ENCODE measurements around the gene FBLN5. TPM values are rescaled to one million over a fixed set of nuclear protein-coding genes. Genes with fewer than 3 reads are reported as not detected.
A peak's percentile ranks its signal among the peaks of the same experiment; 100 is the strongest.
"Not testable (repeated sequence)": the region's sequence is repeated elsewhere in the genome, so short reads cannot be mapped to it uniquely, and the experiment has no call there.

The FBLN5 gene
- total RNA-seq, 1 donor from 2014 or later, result 6.9 TPM

DNA sequence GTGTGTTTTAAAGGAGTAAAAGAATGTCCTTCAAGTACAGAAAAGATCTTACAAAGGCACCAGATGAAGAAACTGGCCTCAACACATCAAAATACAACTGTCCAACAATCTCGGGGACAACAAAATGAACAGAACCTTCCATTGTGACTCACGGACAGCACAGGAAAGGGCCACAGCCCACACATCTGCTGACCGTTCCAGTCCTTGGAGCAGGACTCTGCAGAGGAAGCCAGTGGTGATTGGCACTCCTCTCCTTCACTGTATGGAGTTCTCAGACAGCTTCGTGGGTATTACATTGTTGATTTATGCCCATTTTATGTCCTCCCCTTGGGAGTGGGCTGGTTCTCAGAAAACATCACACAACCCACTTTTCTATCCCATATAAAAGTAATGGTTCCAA lies 47.7 kb downstream of the FBLN5 start:
- TF ChIP-seq, protein P1, sequence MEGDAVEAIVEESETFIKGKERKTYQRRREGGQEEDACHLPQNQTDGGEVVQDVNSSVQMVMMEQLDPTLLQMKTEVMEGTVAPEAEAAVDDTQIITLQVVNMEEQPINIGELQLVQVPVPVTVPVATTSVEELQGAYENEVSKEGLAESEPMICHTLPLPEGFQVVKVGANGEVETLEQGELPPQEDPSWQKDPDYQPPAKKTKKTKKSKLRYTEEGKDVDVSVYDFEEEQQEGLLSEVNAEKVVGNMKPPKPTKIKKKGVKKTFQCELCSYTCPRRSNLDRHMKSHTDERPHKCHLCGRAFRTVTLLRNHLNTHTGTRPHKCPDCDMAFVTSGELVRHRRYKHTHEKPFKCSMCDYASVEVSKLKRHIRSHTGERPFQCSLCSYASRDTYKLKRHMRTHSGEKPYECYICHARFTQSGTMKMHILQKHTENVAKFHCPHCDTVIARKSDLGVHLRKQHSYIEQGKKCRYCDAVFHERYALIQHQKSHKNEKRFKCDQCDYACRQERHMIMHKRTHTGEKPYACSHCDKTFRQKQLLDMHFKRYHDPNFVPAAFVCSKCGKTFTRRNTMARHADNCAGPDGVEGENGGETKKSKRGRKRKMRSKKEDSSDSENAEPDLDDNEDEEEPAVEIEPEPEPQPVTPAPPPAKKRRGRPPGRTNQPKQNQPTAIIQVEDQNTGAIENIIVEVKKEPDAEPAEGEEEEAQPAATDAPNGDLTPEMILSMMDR (IDR thresholded peaks at IDR 0.05; ENCODE audit: unreplicated experiment), result no peak
- Mint-ChIP-seq H3K4me3 (ENCODE audit: low read depth) (no peak overlapping the region), H3K27ac (no peak overlapping the region), H3K9me3 (ENCODE audit: low read depth) (no peaks in the 10 kb centered on the region), H3K36me3 (ENCODE audit: insufficient read depth) (no peaks in the 10 kb centered on the region), H3K4me1 (ENCODE audit: low read depth) (peaks cover 25% of the 10 kb centered on the region), H3K27me3 (no peaks in the 10 kb centered on the region)
- DNase-seq (ENCODE audit: low spot score, unreplicated experiment), result no peak

DNA sequence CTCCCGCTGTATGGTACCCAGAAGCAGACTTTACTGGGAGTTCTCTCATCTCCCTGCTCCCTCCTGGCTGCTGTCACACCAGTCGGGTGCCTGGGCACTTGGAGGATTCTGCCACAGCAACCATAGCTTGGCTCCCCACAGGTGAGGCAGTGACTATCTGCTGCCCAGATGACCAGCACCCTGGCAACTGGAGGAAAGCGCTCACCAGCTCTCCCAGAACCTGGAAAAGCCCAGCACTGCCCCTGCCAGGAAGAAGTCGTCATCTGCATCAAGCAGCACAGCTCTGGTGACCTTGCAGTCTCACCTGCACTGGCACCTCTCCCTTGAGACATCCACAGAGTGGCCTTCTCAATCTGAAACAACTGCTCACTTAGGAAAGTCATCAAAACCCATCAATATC lies 48.3 kb downstream of the FBLN5 start:
- DNase-seq (ENCODE audit: low spot score, unreplicated experiment), result no peak
- no peak overlapping the region for H3K27ac Mint-ChIP-seq

DNA sequence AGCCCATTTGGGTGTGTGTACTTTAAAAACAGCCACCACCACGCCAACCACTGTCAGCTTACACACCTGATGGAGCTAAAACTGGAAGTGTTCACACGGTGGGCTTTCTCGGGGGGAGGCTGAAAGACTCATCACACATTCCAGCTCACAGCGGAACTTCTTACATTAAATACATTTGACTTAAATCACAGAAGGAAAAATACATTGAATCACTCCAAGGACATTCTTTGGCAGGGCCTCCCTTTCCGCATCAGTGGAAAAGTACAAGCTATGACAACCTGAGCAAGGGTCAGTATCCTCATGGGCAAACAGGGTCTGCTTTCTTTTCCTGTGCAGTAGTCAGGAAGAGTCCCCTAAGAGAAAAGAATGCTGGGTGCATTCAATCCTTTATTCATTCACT lies 49.1 kb downstream of the FBLN5 start:
- Mint-ChIP-seq H3K9me3 (ENCODE audit: low read depth) (no peaks in the 10 kb centered on the region), H3K4me3 (ENCODE audit: low read depth) (no peak overlapping the region), H3K4me1 (ENCODE audit: low read depth) (peaks cover 24% of the 10 kb centered on the region), H3K27me3 (peaks cover 2% of the 10 kb centered on the region), H3K36me3 (ENCODE audit: insufficient read depth) (no peaks in the 10 kb centered on the region), H3K27ac (peak overlapping the region; percentile 31)
- TF ChIP-seq, protein P1 (IDR thresholded peaks at IDR 0.05; ENCODE audit: unreplicated experiment), result no peak
- DNase-seq (ENCODE audit: low spot score, unreplicated experiment), result no peak

More for the DNA sequence above, 48.3 kb downstream of the FBLN5 start:
- TF ChIP-seq, protein P1 (IDR thresholded peaks at IDR 0.05; ENCODE audit: unreplicated experiment), result no peak
- H3K4me1 Mint-ChIP-seq (ENCODE audit: low read depth), result peaks cover 24% of the 10 kb centered on the region
- H3K36me3 Mint-ChIP-seq (ENCODE audit: insufficient read depth), result no peaks in the 10 kb centered on the region
- no peaks in the 10 kb centered on the region for H3K27me3 Mint-ChIP-seq
- no peak overlapping the region for H3K4me3 Mint-ChIP-seq (ENCODE audit: low read depth)
- H3K9me3 Mint-ChIP-seq (ENCODE audit: low read depth), result no peaks in the 10 kb centered on the region

DNA sequence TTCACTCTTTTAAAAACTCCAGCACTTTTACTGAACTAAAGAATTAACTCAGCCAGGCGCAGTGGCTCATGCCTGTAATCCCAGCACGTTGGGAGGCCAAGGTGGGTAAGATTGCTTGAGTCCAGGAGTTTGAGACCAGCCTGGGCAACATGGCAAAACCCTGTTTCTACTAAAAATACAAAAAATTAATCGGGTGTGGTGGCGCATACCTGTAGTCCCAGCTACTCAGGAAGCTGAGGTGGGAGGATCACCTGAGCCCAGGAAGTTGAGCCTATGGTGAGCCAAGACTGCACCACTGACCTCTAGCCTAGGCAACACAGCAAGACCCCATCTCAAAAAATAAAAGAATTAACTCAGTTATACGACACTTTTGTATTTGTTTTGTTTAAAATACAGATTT lies 49.8 kb downstream of the FBLN5 start:
- Mint-ChIP-seq H3K27ac (peak overlapping the region; percentile 90), H3K4me1 (ENCODE audit: low read depth) (peaks cover 24% of the 10 kb centered on the region)
- DNase-seq (ENCODE audit: low spot score, unreplicated experiment); H3K4me3 Mint-ChIP-seq (ENCODE audit: low read depth); H3K9me3 Mint-ChIP-seq (ENCODE audit: low read depth); H3K27me3 Mint-ChIP-seq; H3K36me3 Mint-ChIP-seq (ENCODE audit: insufficient read depth): not testable (repeated sequence)

DNA sequence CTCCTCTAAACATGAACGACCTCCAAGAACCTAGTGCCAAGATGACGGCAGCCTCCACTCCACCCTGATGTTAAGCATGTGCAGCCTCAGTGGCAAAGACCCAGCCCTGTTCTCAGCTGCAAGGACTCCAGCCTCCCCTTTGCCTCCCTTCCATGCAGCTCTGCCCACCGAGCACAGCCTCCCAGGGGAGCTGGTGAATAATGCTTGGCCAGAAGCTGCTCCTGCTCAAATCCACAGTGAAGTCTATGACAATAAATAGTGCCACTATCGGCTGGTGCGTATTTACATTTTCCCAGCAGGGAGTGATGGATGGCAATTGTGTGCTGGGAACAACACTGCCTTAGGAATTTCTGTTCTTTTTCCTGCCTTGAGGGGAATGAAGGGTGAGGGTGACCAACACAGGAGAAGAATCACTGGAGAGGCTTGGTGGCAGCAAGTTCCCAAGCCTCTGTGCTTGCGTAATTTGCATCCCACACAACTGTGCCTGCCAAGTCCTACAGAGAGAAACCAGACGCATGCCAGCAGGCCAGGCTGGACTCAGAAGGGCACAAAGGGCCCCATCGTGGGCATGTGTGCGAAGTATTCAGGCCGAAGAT lies 50.3 kb downstream of the FBLN5 start:
- H3K27me3 Mint-ChIP-seq, result peaks cover 8% of the 10 kb centered on the region
- TF ChIP-seq, protein P1 (IDR thresholded peaks at IDR 0.05; ENCODE audit: unreplicated experiment), result no peak
- no peaks in the 10 kb centered on the region for H3K9me3 Mint-ChIP-seq (ENCODE audit: low read depth)
- H3K4me3 Mint-ChIP-seq (ENCODE audit: low read depth), result no peak overlapping the region
- peaks cover 24% of the 10 kb centered on the region for H3K4me1 Mint-ChIP-seq (ENCODE audit: low read depth)
- no peak for DNase-seq (ENCODE audit: low spot score, unreplicated experiment)
- peak overlapping the region; percentile 90 for H3K27ac Mint-ChIP-seq
- no peaks in the 10 kb centered on the region for H3K36me3 Mint-ChIP-seq (ENCODE audit: insufficient read depth)

DNA sequence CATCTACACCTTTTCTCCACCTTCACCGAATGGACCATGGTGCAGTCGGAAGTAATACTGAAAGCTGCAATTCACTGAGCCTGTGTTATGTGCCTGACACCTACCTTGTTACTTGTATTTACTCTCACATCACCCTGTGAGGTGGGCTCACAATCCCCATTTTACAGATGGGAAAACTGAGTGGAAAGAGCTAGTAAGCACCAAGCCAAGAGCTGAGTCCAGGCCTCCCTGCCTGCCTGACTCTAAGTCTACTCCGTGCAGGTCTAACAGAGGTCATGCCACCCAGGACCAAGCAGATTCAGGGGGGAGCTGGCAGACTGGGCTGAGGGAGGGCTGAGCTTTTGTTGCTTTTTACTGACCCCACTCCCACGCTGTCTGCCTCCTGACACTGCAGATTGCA lies 51.1 kb downstream of the FBLN5 start:
- H3K36me3 Mint-ChIP-seq (ENCODE audit: insufficient read depth), result no peaks in the 10 kb centered on the region
- no peaks in the 10 kb centered on the region for H3K9me3 Mint-ChIP-seq (ENCODE audit: low read depth)
- peaks cover 18% of the 10 kb centered on the region for H3K4me1 Mint-ChIP-seq (ENCODE audit: low read depth)
- TF ChIP-seq, protein P1 (IDR thresholded peaks at IDR 0.05; ENCODE audit: unreplicated experiment), result no peak
- no peak overlapping the region for H3K27ac Mint-ChIP-seq
- no peak overlapping the region for H3K4me3 Mint-ChIP-seq (ENCODE audit: low read depth)
- DNase-seq (ENCODE audit: low spot score, unreplicated experiment), result no peak
- H3K27me3 Mint-ChIP-seq, result peaks cover 15% of the 10 kb centered on the region

All from progenitor cell of endocrine pancreas (in vitro differentiated cells).